ENCODE measurements around the gene EML6.
"Not testable (repeated sequence)": the region's sequence is repeated elsewhere in the genome, so short reads cannot be mapped to it uniquely, and the experiment has no call there.

EML6 gene

DNA sequence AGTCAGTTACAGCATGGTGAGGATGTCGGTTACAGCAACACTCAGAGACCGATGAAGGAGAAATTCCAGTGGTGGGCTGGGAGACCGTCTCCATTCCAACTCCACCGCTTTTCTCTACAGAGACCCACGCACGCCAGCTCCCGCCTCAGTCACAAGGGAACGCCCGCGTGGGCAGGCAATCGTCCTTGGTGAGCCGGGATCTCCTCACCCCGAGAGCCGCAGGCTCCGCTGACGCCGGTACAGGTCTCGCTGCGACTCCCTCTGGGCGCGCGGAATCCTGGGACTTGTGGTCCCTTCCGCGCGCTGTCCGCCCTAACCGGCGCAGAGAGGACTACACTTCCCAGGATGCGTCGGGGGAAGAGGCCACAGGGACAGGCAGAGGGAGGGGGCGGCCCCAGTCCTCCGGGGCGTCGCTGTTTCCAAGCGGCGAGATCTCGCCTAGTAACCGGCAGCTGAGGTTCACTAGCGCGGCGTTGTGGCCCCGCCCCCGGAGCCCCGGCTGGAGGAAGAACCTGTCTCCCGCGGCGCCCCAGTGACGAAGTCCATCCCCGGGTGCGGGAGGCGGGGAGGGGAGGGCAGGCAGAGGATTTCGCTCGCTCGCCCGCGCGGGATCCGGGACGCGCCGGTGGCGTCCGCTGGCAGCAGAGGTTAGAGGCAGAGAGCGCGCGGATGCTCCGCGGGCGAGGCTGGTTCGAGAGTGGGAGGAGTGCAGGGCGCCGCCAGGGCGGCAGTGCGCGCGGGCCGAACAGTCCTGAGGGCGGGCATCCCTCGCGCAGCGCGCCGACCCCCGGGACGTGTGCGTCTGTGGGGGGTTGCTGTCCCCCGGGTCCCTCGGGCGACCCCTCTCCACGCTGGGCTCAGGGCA is at the start of gene EML6:
EML6 (plus strand) TSS at position 532 of the 865 bp plus-strand sequence. CDS start 1,400 bp downstream, outside the sequence.
- DNase-seq (ENCODE audit: low read depth in 2 of 2), result peak; percentile 96 to 97

- no peak for DNase-seq (ENCODE audit: low read depth in 2 of 2)
Measured at GRCh38 chr2:54675281-54675680, 48.2 kb upstream of the EML6 start.

- DNase-seq (ENCODE audit: low read depth in 2 of 2), result no peak
Measured at GRCh38 chr2:54675738-54676137, 47.7 kb upstream of the EML6 start.

GRCh38 chr2:54676656-54677055 is 46.8 kb upstream of the EML6 start:
- no peak for DNase-seq (ENCODE audit: low read depth in 2 of 2)

GRCh38 chr2:54677476-54678265 is 45.8 kb upstream of the EML6 start:
- no peak for DNase-seq (ENCODE audit: low read depth in 2 of 2)

- no peak for DNase-seq (ENCODE audit: low read depth in 2 of 2)
Measured at GRCh38 chr2:54678719-54679118, 44.7 kb upstream of the EML6 start.

GRCh38 chr2:54680397-54681041 is 42.9 kb upstream of the EML6 start:
- DNase-seq (ENCODE audit: low read depth in 2 of 2), result peak in 1 of 2 donors; percentile 13

DNA sequence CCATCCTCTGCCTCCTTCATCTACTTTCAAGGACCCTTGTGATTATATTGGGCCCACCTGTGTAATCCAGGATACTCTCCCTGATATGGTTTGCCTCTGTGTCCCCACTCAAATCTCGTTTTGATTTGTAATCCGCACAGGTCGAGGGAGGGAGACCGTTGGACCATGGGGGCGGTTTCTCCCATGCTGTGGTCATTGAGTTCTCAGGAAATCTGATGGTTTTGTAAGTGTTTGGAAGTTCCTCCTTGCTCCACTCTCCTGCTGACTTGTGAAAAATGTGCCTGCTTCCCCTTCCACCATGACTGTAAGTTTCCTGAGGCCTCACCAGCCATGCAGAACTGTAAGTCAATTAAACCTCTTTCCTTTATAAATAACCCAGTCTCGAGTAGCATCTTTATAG is 42.0 kb upstream of the EML6 start:
- no peak for DNase-seq (ENCODE audit: low read depth in 2 of 2)

DNA sequence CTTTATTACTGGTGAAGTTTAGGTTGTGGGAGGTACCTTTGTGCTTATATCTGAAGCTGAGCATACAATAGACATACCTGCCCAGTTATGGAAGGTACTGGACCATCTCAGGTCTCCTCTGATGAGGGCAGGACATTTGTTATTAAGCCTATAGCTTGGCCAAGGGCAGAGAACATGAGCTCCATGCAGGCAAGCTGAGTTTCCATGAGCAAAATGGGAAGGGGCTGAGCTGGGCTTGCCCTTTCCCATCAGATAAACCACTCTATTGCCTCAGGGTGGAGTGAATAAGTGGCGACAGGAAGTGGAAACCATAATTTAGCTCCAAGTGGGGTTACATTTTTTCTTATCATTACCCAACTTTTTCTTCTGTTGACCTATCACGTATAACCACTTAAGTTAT is 39.9 kb upstream of the EML6 start:
- DNase-seq (ENCODE audit: low read depth in 2 of 2), result no peak

DNA sequence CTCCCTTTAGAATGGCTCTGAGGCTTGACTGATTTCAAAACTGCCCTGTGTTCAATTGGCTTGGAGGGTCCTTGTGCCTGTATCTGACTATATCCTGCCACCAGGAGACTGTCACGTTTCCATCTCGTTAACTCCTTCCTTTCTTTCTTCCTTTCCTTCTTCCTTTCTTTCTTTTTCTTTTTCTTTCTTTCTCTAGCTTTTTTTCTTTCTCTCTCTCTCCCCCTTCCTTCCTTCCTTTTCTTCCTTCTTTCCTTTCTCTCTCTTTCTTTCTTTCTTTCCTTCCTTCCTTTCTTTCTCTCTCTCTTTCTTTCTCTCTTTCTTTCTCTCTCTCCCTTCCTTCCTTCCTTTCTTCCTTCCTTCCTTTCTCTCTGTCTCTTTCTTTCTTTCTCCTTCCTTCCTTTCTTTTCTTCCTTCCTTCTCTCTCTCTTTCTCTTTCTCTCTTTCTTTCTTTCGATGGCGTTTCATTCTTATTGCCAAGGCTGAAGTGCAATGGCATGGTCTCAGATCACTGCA is 38.1 kb upstream of the EML6 start:
- no peak for DNase-seq (ENCODE audit: low read depth in 2 of 2)

DNA sequence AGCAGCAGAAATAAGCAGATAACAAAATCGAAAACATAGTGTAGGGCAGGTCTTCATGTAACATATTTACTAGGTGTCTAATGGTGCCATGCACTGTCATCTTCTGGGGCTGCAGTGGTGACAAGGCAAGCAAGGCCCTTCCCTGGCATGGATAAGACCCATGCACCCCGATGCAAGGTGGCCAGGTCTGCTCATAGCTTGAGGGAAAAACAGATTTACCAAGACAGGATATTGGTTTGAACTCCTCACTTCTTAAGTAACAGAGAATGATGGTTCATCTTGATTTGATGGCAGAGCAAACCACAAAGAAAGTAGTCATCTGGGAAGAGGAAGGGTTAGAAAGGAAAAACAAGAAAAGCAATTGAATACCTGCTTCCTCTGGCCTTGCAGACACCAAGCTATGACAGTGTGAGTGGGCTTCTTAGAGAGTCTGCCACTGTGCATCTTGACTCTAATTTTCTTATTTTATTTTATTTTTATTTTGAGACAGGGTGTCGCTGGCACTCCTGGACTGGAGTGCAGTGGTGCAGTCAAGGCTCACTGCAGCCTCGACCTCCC is 35.8 kb upstream of the EML6 start:
- no peak for DNase-seq (ENCODE audit: low read depth in 2 of 2)

GRCh38 chr2:54691445-54692135 is 31.9 kb upstream of the EML6 start:
- no peak for DNase-seq (ENCODE audit: low read depth in 2 of 2)

DNA sequence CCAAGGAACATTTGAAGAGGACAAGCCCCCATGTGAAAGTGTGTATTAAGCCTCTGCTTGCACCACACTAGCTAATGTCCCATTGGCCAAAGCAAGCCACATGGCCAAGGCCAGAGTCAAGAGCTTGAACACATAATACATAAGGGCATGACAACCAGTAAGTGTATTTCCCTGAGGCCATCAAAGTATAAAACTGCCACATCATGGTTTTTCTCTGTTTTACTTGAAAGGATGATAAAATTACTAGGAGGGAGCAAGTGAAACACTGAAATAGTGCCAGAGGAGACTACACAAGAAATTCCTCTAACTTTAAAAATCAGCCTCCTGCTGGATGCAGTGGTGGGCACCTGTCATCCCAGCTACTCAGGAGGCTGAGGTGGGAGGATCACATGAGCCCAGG is 30.9 kb upstream of the EML6 start:
- DNase-seq (ENCODE audit: low read depth in 2 of 2), result no peak

DNA sequence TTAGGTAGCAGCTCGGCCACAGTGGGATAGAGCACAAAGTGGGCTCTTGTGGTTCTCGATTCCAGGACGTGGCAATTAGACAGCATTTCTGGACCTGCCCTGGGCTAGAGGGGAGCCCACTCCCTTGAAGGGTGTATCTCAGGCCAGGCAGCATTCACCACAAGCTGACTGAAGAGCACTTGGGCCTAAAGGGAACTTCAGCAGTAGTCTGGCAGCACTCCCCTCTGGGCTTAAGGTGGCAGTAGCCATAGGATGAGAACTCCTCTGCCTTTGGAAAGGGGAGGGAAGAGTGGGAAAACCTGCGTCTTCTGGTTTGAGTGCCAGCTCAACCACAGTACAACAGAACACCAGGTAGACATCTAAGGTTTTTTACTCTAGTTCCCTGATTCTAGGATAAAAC is 28.1 kb upstream of the EML6 start:
- DNase-seq (ENCODE audit: low read depth in 2 of 2), result no peak

GRCh38 chr2:54697934-54698333 is 25.5 kb upstream of the EML6 start:
- no peak for DNase-seq (ENCODE audit: low read depth in 2 of 2)

DNA sequence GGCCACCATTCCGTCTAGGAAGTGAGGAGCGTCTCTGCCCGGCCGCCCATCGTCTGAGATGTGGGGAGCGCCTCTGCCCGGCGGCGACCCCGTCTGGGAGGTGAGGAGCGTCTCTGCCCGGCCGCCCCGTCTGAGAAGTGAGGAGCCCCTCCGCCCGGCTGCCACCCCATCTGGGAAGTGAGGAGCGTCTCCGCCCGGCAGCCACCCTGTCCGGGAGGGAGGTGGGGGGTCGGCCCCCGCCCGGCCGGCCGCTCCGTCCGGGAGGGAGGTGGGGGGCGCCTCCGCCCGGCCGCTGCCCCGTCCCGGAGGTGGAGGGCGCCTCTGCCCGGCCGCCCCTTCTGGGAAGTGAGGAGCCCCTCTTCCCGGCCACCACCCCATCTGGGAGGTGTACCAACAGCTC is 24.5 kb upstream of the EML6 start:
- DNase-seq (ENCODE audit: low read depth in 2 of 2), result not testable (repeated sequence)

- no peak for DNase-seq (ENCODE audit: low read depth in 2 of 2)
Measured at GRCh38 chr2:54699665-54700064, 23.8 kb upstream of the EML6 start.

DNA sequence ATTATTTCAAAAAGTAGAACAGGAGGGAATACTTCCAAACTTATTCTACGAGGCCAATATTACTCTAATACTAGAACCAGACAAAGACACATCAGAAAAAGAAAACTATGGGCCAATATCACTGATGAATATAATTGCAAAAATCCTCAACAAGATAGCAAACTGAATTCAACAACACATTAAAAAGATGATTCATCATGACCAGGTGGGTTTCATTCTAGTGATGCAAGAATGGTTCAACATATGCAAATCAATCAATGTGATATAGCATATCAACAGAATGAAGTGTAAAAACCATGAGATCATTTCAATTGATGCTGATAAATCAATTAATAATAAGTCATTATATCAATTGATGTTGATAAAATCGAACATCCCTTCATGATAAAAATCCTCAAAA is 22.4 kb upstream of the EML6 start:
- DNase-seq (ENCODE audit: low read depth in 2 of 2), result no peak

- no peak for DNase-seq (ENCODE audit: low read depth in 2 of 2)
Measured at GRCh38 chr2:54704238-54704637, 19.2 kb upstream of the EML6 start.

DNA sequence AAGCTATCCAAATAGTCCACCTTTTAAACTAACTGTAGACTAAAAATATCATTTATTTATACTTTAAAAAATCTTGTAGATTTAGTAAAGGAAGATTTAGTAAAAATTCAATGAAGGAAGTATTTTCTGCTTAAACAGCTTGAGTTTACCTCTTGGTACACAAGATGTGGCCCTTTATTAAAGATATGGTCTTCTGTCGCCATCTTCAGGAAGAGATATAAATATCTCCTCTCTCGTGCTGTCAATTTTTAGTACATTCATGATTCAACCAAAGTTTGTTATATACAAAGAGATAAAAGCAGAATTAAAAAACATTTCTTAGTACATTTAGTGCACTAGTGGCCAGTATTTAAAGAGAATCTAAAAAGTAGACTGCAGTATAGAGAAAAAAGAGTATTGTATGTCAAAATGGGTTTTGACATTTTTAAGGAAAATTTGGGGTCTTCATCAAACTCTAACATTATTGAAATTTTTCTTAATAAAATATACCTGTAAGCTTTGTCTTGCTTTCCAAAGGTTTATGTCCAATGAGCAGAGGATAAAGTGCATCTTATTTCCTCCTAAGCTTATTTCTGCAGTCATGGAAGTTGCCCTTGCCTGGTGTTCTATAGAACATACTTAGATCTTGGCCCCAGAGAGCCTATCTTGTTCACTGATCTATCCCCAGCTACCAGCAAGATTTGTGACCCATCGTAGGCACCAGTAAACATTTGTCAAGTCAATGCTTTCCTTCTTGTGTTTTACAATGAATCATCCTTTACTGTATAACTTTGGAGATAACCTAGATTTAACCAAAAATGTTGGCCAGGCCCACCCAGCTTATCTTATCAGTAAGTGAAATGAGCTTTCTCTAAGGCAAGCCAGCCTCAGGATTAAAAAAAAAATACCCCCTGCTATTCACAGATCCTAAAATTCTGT is 18.5 kb upstream of the EML6 start:
- no peak for DNase-seq (ENCODE audit: low read depth in 2 of 2)
